ENCODE data around the gene TPK1. TPM values are rescaled to one million over a fixed set of nuclear protein-coding genes. Genes with fewer than 3 reads are reported as not detected.

The TPK1 gene
- polyA plus RNA-seq, 1 of the 3 experiments (the other 2 are of a cell fraction): 3.3 TPM

DNA sequence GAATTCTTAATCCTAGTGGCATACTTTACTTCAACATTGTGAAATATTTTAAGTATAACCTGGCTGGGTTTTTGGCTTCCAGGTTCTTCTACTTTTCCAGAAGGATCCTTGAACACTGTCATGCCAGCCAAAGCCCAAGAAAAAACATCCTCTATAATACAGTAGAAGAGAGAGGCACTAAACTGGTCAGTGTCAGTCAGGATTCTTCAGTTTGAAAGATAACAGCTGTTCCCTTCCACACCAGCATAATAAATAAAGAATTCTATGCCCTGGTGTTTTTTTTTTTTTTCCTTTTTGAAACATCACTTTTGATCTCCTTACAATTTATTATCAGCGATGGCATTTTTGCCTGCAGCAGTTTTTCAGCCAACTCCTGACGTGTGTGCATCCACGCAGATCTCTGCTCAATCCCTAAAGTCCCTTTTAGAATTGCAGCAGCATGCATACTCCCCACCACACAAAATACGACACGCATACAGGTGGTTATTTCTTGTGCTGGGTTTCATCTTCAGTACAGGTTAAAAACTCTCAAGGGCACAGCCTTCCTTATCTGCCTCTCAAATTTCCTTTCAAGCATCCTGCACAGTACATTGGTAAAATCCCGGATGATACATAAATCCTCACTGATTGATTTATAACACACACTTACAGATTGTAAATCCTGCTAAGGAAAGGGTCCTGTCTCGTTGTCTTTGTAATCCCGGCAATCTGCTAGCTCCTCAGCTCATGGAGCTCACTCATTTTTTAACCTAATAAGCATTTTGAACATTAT lies 100.2 kb downstream of the TPK1 start:
- no peak overlapping the region for H3K27ac ChIP-seq (ENCODE audit: low read depth in 2 of 2, low read length in 1 of 2)
- TF ChIP-seq FOXM1 (IDR thresholded peaks at IDR 0.05; ENCODE audit: low read depth) (no peak), EP300 (IDR thresholded peaks at IDR 0.05; ENCODE audit: borderline replicate concordance in 1 of 2, low read depth in 1 of 2, low read length in 1 of 2) (no peak), ELF1 (IDR thresholded peaks at IDR 0.05) (no peak), RCOR1 (IDR thresholded peaks at IDR 0.05; ENCODE audit: low read length) (no peak), MEF2A (IDR thresholded peaks at IDR 0.05; ENCODE audit: borderline replicate concordance, low read depth) (no peak), NFIC (IDR thresholded peaks at IDR 0.05; ENCODE audit: borderline replicate concordance) (no peak), TCF12 (IDR thresholded peaks at IDR 0.05) (no peak)
- TF ChIP-seq, protein P1, sequence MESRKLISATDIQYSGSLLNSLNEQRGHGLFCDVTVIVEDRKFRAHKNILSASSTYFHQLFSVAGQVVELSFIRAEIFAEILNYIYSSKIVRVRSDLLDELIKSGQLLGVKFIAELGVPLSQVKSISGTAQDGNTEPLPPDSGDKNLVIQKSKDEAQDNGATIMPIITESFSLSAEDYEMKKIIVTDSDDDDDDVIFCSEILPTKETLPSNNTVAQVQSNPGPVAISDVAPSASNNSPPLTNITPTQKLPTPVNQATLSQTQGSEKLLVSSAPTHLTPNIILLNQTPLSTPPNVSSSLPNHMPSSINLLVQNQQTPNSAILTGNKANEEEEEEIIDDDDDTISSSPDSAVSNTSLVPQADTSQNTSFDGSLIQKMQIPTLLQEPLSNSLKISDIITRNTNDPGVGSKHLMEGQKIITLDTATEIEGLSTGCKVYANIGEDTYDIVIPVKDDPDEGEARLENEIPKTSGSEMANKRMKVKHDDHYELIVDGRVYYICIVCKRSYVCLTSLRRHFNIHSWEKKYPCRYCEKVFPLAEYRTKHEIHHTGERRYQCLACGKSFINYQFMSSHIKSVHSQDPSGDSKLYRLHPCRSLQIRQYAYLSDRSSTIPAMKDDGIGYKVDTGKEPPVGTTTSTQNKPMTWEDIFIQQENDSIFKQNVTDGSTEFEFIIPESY (IDR thresholded peaks at IDR 0.05; ENCODE audit: borderline replicate concordance, low read depth): no peak
- TF ChIP-seq, protein P2, sequence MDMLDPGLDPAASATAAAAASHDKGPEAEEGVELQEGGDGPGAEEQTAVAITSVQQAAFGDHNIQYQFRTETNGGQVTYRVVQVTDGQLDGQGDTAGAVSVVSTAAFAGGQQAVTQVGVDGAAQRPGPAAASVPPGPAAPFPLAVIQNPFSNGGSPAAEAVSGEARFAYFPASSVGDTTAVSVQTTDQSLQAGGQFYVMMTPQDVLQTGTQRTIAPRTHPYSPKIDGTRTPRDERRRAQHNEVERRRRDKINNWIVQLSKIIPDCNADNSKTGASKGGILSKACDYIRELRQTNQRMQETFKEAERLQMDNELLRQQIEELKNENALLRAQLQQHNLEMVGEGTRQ (IDR thresholded peaks at IDR 0.05; ENCODE audit: borderline replicate concordance, low read depth, low read length): no peak
- TF ChIP-seq, protein P3, sequence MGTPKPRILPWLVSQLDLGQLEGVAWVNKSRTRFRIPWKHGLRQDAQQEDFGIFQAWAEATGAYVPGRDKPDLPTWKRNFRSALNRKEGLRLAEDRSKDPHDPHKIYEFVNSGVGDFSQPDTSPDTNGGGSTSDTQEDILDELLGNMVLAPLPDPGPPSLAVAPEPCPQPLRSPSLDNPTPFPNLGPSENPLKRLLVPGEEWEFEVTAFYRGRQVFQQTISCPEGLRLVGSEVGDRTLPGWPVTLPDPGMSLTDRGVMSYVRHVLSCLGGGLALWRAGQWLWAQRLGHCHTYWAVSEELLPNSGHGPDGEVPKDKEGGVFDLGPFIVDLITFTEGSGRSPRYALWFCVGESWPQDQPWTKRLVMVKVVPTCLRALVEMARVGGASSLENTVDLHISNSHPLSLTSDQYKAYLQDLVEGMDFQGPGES (IDR thresholded peaks at IDR 0.05; ENCODE audit: low read depth, low read length): no peak
- TF ChIP-seq, protein P4, sequence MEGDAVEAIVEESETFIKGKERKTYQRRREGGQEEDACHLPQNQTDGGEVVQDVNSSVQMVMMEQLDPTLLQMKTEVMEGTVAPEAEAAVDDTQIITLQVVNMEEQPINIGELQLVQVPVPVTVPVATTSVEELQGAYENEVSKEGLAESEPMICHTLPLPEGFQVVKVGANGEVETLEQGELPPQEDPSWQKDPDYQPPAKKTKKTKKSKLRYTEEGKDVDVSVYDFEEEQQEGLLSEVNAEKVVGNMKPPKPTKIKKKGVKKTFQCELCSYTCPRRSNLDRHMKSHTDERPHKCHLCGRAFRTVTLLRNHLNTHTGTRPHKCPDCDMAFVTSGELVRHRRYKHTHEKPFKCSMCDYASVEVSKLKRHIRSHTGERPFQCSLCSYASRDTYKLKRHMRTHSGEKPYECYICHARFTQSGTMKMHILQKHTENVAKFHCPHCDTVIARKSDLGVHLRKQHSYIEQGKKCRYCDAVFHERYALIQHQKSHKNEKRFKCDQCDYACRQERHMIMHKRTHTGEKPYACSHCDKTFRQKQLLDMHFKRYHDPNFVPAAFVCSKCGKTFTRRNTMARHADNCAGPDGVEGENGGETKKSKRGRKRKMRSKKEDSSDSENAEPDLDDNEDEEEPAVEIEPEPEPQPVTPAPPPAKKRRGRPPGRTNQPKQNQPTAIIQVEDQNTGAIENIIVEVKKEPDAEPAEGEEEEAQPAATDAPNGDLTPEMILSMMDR (IDR thresholded peaks at IDR 0.05): no peak
- no peaks in the 10 kb centered on the region for H3K36me3 ChIP-seq (replicated peaks in 1 of 2; ENCODE audit: control insufficient read depth in 1 of 2, insufficient read depth in 2 of 2, low read length in 1 of 2)
- CTCF ChIA-PET: interaction anchor here (3.9 kb wide), 1 partner anchor 13 kb away, joined by 27 read pairs; no protein-coding TSS in a partner anchor
- no peak overlapping the region for H3K4me3 ChIP-seq (ENCODE audit: low read depth in 2 of 2, low read length in 1 of 2)
- no peak overlapping the region for H3K4me2 ChIP-seq
- no peaks in the 10 kb centered on the region for H3K4me1 ChIP-seq (ENCODE audit: control insufficient read depth in 1 of 2, insufficient read depth in 2 of 2, low read depth in 1 of 2, low read length in 1 of 2)
- POLR2A ChIA-PET: no interaction called here
- no peak overlapping the region for H3K9ac ChIP-seq
- H4K20me1 ChIP-seq (ENCODE audit: insufficient read depth): no peaks in the 10 kb centered on the region
- H3K9me3 ChIP-seq: no peaks in the 10 kb centered on the region
- 7% methylated on average over 8 of the region's 8 CpGs for WGBS (ENCODE audit: low lambda C conversion rate)
- H3K79me2 ChIP-seq (ENCODE audit: insufficient read depth): no peaks in the 10 kb centered on the region
- DNase-seq: no peak
- no peaks in the 10 kb centered on the region for H3K9me2 ChIP-seq
- no peaks in the 10 kb centered on the region for H3F3A ChIP-seq (replicated peaks; ENCODE audit: insufficient read depth)
- H2AFZ ChIP-seq (ENCODE audit: low read depth): no peak overlapping the region
- no peaks in the 10 kb centered on the region for H3K27me3 ChIP-seq (ENCODE audit: insufficient read depth)
